Stimulated activated CD4-positive, alpha-beta T cell treated with anti-CD3 and anti-CD28 coated beads, Interleukin-4, amount 100 ng/mL, for 1 hour (primary cell): ENCODE data around the gene DCST2.
A peak's percentile ranks its signal among the peaks of the same experiment; 100 is the strongest.

ENCODE experiments used
- DNase-seq: peaks from one replicate; pipeline ENCODE4 v3.0.0-alpha.2; 2020

DCST2 gene

GRCh38 chr1:155008015-155008941 is 25.3 kb downstream of the DCST2 start:
- DNase-seq = peak; percentile 72

DNA sequence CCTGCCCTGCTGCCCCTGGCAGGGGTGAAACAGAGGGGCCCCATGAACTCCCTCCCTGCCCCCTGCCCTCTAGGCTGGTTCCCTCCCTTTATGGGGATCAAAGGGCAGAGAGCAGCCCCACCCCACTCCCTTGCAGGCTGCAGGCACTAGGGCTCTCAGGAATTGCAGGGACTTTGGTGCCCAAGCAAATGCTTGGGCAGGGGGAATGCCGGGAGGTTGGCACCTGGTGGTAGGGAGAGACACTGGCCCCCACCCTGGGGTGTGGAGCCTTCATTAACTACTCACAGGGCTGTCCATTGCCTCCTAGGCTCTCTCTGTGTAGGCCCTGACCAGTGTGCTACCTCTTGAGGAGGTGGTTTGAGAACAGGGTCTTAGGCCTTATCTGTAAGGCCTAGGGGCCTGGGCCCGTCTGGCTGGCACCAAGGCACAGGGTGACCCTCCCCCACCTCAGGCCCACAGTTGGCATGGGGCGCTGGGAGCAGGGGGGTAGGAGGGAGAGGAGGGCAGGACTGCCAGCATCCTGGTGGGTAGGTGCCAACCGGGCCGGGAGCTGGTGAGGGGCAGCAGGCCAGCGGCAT is 26.2 kb downstream of the DCST2 start:
- DNase-seq = no peak

DNA sequence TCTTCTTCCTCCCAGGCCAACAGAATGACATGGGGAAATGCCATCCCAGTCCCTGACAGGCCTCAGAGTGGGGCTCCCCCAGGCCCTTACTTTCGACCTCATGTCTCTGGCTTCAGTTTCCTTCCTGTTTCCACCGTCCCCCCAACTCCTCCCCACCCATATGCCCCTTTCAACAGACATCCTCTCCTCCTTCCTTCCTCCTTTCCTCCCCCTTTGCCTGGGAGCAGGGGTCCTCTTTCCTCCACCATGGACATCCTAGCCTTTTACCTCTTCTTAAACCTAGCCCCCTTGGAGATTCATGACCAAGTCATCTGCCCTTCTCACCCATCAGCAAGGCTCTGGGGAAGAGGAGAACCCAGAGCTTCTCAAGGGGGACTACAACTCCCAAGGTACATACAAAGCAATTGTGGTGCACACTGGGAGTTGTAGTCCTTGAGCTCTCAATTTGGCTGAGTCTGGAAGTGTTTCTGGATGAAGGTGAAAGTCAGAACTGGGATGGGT is 26.9 kb downstream of the DCST2 start:
- no peak for DNase-seq

GRCh38 chr1:155005076-155006011 is 28.2 kb downstream of the DCST2 start:
- no peak for DNase-seq

DNA sequence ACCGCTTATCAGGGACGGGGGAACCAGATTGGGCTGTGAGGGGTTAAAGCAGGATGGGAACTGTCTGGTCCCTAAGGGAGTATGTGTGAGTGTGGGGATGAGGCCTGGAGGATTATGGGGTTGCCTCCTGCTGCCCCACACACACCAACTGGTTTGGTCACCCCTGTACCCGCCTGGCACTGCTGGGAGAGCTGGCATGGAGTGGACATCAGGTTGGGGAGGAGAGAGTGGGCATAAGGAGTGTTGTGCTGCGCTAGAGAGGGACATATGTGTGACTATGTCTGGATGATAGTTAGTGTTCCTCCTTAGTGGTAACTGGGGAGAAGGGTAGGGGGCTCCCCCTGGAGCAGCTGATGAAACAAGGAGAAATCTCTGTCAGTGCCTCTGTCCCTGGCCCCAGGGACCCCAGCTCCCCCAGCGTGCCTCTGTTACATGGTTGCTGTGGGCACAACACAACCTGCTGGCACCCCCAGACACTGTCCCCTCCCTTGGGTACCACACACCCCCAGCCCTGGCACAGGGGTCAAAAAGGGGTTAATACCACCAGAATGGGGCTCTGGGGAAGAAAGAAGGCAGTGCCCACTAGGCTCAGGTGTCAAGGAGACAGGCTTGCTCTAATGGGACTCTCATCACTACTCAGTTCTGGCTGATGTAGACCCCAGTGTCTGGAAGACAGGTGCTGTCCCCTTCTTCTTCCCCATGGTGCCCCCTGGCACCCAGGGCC is 29.1 kb downstream of the DCST2 start:
- no peak for DNase-seq

- DNase-seq = no peak
Measured at GRCh38 chr1:155003766-155004351, 29.7 kb downstream of the DCST2 start.

DNA sequence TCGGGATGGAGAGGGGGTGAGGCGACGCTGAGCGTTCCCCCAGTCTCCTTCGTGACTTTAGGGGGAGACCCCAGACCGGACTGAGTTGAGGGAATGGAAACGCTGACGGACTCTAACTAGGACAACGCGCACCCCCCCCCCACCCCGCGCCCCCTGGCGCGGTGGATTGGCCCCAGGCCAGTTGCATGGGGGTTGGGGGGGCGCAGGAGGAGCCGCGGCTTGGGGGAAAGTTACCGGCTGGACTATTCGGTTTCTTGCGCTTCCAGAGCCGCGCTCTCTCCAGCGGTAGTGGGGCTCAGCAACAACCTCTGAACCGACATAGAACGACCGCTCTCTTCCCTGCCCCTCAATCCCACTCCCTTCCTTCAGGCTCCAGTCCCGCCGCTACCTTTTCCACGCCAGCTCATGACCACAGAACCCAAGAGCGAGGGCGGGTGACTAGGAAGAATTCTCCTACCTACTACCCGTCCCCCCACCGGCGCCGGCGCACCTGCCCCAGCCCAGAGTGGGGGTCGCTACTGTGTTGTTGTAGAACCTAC is 30.3 kb downstream of the DCST2 start:
- no peak for DNase-seq

- DNase-seq = no peak
Measured at GRCh38 chr1:155002464-155003226, 30.9 kb downstream of the DCST2 start, which contains the start of gene ZBTB7B. TSS of gene ZBTB7B (plus strand) at chr1:155002802. CDS start at chr1:155014661, 11,859 bp downstream.

- peak; percentile 99 for DNase-seq
Measured at GRCh38 chr1:155001675-155002463, 31.7 kb downstream of the DCST2 start.

DNA sequence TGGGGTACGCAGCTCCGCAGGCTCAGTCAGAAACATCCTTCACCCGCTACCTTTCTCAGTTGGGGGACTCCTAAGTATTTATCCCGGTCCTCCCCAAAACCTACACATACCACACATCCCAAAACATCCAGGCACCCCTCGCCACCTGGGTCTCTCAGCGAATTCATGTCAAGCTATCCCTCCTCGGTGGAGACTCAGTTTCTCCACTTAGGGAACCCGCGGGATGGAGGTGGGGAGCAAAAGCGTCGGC is 32.2 kb downstream of the DCST2 start:
- no peak for DNase-seq

GRCh38 chr1:155000726-155001424 is 32.7 kb downstream of the DCST2 start:
- DNase-seq = peak; percentile 80

DNA sequence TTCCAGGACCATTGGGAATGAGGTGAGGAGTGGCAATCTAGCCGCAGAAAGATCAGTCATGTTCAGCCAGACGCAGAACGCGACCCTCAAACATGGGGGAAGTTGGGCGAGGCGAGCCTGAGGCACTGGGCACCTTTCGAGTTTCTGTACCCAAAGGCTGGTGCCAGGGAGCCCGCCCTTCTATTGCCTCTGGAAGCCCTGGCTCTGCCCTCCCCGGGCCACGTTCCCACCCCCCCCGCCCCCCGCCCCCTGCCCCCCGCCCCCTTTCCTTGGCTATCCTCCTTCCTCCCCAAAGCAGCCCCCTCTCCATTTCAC is 33.2 kb downstream of the DCST2 start:
- DNase-seq = no peak

- DNase-seq = peak; percentile 71
Measured at GRCh38 chr1:154999571-155000410, 33.8 kb downstream of the DCST2 start.

DNA sequence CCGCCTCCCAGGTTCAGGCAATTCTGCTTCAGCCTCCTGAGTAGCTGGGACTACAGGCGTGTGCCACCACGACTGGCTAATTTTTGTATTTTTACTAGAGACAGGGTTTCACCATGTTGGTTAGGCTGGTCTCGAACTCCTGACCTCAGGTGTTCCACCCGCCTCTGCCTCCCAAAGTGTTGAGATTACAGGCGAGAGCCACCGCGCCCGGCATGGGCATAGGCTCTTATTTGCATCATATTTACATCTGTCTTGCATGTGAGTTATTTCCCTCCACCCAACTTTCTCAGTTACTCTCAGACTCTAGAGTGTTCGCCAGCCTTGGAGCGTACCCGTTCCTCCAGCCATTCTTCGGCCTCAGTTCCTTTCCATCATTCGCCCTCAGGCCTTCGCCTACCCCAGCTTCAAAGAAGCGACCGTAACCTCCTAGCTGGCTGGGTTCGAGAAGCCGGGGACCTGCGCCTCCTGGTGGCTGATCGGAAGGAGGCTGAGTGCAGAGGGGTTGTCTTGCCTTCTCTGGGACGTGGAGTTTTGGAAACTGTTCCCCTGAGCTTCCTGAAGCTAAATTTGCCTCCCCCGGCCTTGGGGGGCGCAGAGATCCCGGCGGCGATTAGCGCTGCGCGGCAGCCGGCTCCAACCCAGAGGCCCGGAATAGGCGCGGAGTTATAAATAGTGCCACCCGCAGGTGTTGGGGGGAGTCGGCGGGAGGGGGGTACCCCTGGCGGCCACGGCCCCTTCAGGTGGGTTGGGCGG is 34.6 kb downstream of the DCST2 start:
- DNase-seq = peak; percentile 81

GRCh38 chr1:154998201-154998780 is 35.3 kb downstream of the DCST2 start:
- DNase-seq = no peak

DNA sequence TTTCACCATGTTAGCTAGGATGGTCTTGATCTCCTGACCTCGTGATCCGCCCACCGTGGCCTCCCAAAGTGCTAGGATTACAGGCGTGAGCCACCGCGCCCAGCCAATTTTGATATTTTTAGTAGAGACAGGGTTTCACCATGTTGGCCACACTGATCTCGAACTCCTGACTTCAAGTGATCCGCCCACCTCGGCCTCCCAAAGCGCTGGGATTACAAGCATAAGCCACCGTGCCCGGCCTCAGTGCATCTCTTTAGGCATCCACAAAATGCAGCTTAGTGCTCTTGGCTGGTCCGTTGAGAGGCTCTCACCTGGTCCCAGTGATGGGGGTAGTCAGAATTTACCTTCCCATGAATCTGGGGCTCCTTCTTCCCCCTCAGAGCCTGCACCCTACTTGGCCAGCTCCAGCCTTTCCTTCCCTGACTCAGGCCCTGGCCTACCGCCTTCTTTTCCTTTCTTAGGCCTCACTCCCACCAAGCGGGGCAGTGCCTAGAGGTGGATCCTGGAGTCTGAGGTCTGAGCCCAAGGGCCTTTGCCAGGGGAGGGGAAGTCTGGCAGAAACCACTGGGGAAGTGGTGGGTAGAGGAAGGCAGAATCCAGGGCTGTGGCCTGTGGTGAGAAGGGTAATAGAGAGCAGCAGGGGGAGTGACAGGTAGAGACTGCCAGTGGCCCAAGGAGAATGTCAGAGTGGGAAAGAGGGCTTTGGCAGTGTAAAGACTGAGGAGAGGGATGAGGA is 36.4 kb downstream of the DCST2 start:
- no peak for DNase-seq
